SU-DHL-6 (cell line): ENCODE results near the gene GRID1.

Experiments
- CTCF ChIP-seq: fragments of 200-600 bp; sonication (generic); IDR thresholded peaks from one replicate; pipeline ENCODE4 v1.5.1; 2017; ENCODE audit warnings: antibody characterized with exemption, mild to moderate bottlenecking, low read length, moderate library complexity; ENCODE audit not compliant: insufficient read depth, poor library complexity, severe bottlenecking
- EZH2phosphoT487 ChIP-seq: fragments of 200-600 bp; sonication (generic), shearing (Covaris generic); conservative IDR thresholded peaks from 2 replicates; pipeline ENCODE4 v1.6.1; 2018; ENCODE audit warnings: mild to moderate bottlenecking, antibody characterized with exemption, low read length, moderate library complexity, mixed read lengths

- TF ChIP-seq CTCF (no peak), EZH2phosphoT487 (no peak)
These were observed 236.6 kb downstream of the GRID1 start for GRCh38 chr10:86130041-86130440.
